GM12864 (cell line): ENCODE measurements around the gene EMP1.

Source experiments
- DNase-seq: peaks from one replicate; pipeline ENCODE4 v3.0.0-alpha.2; 2011; ENCODE audit warnings: low read depth
- H3K4me3 ChIP-seq: 2 replicates; pipeline ENCODE4 v1.5.1; 2011; ENCODE audit warnings: mild to moderate bottlenecking, low read depth, low read length, control low read depth
- TF ChIP-seq, protein P1 (sequence below): IDR thresholded peaks from 2 replicates; pipeline ENCODE4 v1.5.1; 2011; ENCODE audit warnings: low read depth, mild to moderate bottlenecking, moderate library complexity, low read length, control low read depth, inconsistent platforms; ENCODE audit errors: missing control alignments

Gene EMP1

GRCh38 chr12:13153180-13153579, 43.3 kb upstream of the EMP1 start:
- DNase-seq: no peak
- H3K4me3 ChIP-seq: no peak overlapping the region
- TF ChIP-seq, protein P1, sequence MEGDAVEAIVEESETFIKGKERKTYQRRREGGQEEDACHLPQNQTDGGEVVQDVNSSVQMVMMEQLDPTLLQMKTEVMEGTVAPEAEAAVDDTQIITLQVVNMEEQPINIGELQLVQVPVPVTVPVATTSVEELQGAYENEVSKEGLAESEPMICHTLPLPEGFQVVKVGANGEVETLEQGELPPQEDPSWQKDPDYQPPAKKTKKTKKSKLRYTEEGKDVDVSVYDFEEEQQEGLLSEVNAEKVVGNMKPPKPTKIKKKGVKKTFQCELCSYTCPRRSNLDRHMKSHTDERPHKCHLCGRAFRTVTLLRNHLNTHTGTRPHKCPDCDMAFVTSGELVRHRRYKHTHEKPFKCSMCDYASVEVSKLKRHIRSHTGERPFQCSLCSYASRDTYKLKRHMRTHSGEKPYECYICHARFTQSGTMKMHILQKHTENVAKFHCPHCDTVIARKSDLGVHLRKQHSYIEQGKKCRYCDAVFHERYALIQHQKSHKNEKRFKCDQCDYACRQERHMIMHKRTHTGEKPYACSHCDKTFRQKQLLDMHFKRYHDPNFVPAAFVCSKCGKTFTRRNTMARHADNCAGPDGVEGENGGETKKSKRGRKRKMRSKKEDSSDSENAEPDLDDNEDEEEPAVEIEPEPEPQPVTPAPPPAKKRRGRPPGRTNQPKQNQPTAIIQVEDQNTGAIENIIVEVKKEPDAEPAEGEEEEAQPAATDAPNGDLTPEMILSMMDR: no peak

- no peak for DNase-seq
- TF ChIP-seq, protein P1: no peak
- H3K4me3 ChIP-seq: no peak overlapping the region
Measured at GRCh38 chr12:13154027-13154538, 42.4 kb upstream of the EMP1 start.

DNA sequence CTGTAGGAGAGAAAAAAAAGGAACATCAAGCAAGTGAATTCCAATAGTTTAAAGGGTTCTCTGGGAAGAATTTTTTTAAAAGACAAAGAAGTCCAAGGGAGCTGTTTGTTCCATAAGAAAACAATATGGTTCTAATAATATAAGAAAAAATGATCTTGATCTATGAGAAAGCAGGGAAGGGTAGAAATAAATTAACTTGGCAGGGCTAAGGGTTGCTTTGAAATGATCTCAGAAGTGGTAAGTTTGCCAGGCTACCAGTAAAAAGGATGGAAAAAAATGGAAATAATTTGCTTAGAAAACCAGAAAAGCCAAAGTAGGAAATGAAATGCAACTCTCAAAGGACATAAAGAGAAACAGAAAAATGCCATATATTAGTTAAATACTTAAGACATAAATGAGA, 41.7 kb upstream of the EMP1 start:
- TF ChIP-seq, protein P1: no peak
- DNase-seq: no peak
- H3K4me3 ChIP-seq: no peak overlapping the region

- TF ChIP-seq, protein P1: no peak
- no peak for DNase-seq
- no peak overlapping the region for H3K4me3 ChIP-seq
Measured at GRCh38 chr12:13156277-13156676, 40.2 kb upstream of the EMP1 start.

- TF ChIP-seq, protein P1: peak; percentile 43
- no peak for DNase-seq
- H3K4me3 ChIP-seq: no peak overlapping the region
Measured at GRCh38 chr12:13161172-13161571, 35.4 kb upstream of the EMP1 start.

DNA sequence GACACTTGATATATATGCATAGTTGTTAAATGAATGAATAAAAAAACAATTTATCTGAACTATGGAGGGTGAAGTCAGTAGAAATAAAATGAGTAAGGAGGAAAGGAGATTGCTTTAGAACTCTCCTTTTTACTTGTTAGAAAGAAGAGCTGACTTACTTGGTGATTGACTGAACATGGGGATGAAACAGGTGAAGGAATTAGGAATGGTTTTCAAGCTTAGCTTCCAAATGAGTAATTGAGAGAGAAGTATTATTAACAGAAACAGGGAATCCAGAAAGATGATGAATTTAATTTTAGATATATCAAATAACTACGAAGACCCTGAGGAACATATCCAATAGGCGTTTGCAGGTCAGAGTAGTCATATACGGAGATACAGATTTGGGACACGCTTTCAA, 33.6 kb upstream of the EMP1 start:
- TF ChIP-seq, protein P1: no peak
- DNase-seq: no peak
- no peak overlapping the region for H3K4me3 ChIP-seq

- DNase-seq: no peak
- TF ChIP-seq, protein P1: no peak
- no peak overlapping the region for H3K4me3 ChIP-seq
Measured at GRCh38 chr12:13163868-13164635, 32.5 kb upstream of the EMP1 start.
